Erythroblast (primary cell): Measurements from ENCODE around the gene NTN5.

Experiments
- GATA1 ChIP-seq: IDR thresholded peaks from 2 replicates; pipeline ENCODE4 v1.6.1; 2011; ENCODE audit warnings: low read depth, mild to moderate bottlenecking, control low read depth, low read length, moderate library complexity
- POLR2A ChIP-seq: IDR thresholded peaks from 2 replicates; pipeline ENCODE4 v1.6.1; 2011; ENCODE audit warnings: mild to moderate bottlenecking, low read length

GRCh38 chr19:48644839-48645619, 27.8 kb downstream of the NTN5 start:
- TF ChIP-seq POLR2A (no peak), GATA1 (no peak)
